RWPE2 (cell line): ENCODE results near the gene XPNPEP1.
A peak's percentile ranks its signal among the peaks of the same experiment; 100 is the strongest.

ENCODE experiments used
- ATAC-seq: fragments of 200-7000 bp; cut with Tn5 transposase; 3 replicates; pipeline ENCODE4 v1.9.1; 2021; ENCODE audit warnings: low read depth
- DNase-seq: peaks from one replicate; pipeline ENCODE4 v3.0.0-alpha.2; 2020; ENCODE audit warnings: low spot score
- H3K27ac ChIP-seq: fragments of 450-650 bp; 2 replicates; pipeline ENCODE4 v1.5.1; 2017; ENCODE audit warnings: mild to moderate bottlenecking; ENCODE audit not compliant: poor library complexity, severe bottlenecking
- H3K27me3 ChIP-seq: fragments of 250-450 bp; sonication (Bioruptor Pico); 2 replicates; pipeline ENCODE4 v1.5.1; 2021; ENCODE audit warnings: mild to moderate bottlenecking, moderate library complexity; ENCODE audit not compliant: insufficient read depth, poor library complexity, severe bottlenecking
- H3K36me3 ChIP-seq: fragments of 250-450 bp; sonication (Bioruptor Pico); 2 replicates; pipeline ENCODE4 v1.5.1; 2020; ENCODE audit warnings: low read depth, mild to moderate bottlenecking, moderate library complexity
- H3K4me1 ChIP-seq: fragments of 250-450 bp; sonication (Bioruptor Pico); 2 replicates; pipeline ENCODE4 v1.5.1; 2021; ENCODE audit warnings: mild to moderate bottlenecking, moderate library complexity; ENCODE audit not compliant: insufficient read depth, poor library complexity, severe bottlenecking
- H3K4me3 ChIP-seq: fragments of 250-450 bp; sonication (Bioruptor Pico); 2 replicates; pipeline ENCODE4 v1.5.1; 2021; ENCODE audit warnings: mild to moderate bottlenecking, moderate library complexity; ENCODE audit not compliant: severe bottlenecking
- H3K9me3 ChIP-seq: fragments of 250-450 bp; sonication (Bioruptor Pico); 2 replicates; pipeline ENCODE4 v1.5.1; 2021; ENCODE audit warnings: mild to moderate bottlenecking, moderate library complexity; ENCODE audit not compliant: severe bottlenecking
- CTCF ChIP-seq: fragments of 450-650 bp; IDR thresholded peaks from one replicate; pipeline ENCODE4 v1.5.1; 2017; ENCODE audit warnings: mild to moderate bottlenecking, moderate library complexity; ENCODE audit not compliant: poor library complexity, severe bottlenecking

XPNPEP1 gene

GRCh38 chr10:109891105-109891504 lies 32.2 kb downstream of the XPNPEP1 start:
- Histone ChIP-seq H3K27me3 (no peaks in the 10 kb centered on the region), H3K27ac (no peak overlapping the region), H3K4me1 (peaks cover 16% of the 10 kb centered on the region), H3K4me3 (no peak overlapping the region), H3K36me3 (peaks cover 31% of the 10 kb centered on the region), H3K9me3 (no peaks in the 10 kb centered on the region)
- no peak for TF ChIP-seq CTCF
- DNase-seq = no peak
- ATAC-seq = no peak

- TF ChIP-seq CTCF = no peak
- Histone ChIP-seq H3K27ac (no peak overlapping the region), H3K36me3 (peaks cover 38% of the 10 kb centered on the region), H3K9me3 (no peaks in the 10 kb centered on the region), H3K4me3 (no peak overlapping the region), H3K27me3 (no peaks in the 10 kb centered on the region), H3K4me1 (peaks cover 10% of the 10 kb centered on the region)
- ATAC-seq = peak; percentile 20; the same call in 1 of the 3 replicates
- no peak for DNase-seq
Measured at GRCh38 chr10:109889867-109890266, 33.4 kb downstream of the XPNPEP1 start.

- Histone ChIP-seq H3K4me3 (no peak overlapping the region), H3K4me1 (peaks cover 2% of the 10 kb centered on the region), H3K9me3 (no peaks in the 10 kb centered on the region), H3K27me3 (no peaks in the 10 kb centered on the region), H3K27ac (no peak overlapping the region), H3K36me3 (peaks cover 55% of the 10 kb centered on the region)
- no peak for ATAC-seq
- no peak for TF ChIP-seq CTCF
- DNase-seq = no peak
Measured at GRCh38 chr10:109887776-109888175, 35.5 kb downstream of the XPNPEP1 start.

GRCh38 chr10:109887243-109887642 lies 36.1 kb downstream of the XPNPEP1 start:
- H3K27ac ChIP-seq = no peak overlapping the region
- TF ChIP-seq CTCF = no peak
- DNase-seq (no peak), ATAC-seq (no peak)
- no peaks in the 10 kb centered on the region for H3K27me3 ChIP-seq
- H3K4me1 ChIP-seq = peaks cover 2% of the 10 kb centered on the region
- peaks cover 56% of the 10 kb centered on the region for H3K36me3 ChIP-seq
- no peak overlapping the region for H3K4me3 ChIP-seq
- no peaks in the 10 kb centered on the region for H3K9me3 ChIP-seq

- no peaks in the 10 kb centered on the region for H3K9me3 ChIP-seq
- TF ChIP-seq CTCF = no peak
- no peak overlapping the region for H3K27ac ChIP-seq
- ATAC-seq = no peak
- peaks cover 2% of the 10 kb centered on the region for H3K4me1 ChIP-seq
- peaks cover 61% of the 10 kb centered on the region for H3K36me3 ChIP-seq
- H3K4me3 ChIP-seq = no peak overlapping the region
- H3K27me3 ChIP-seq = no peaks in the 10 kb centered on the region
- DNase-seq = no peak
Measured at GRCh38 chr10:109886781-109887140, 36.5 kb downstream of the XPNPEP1 start.
